ENCODE results near the gene RBM38.
"Not testable (repeated sequence)": the region's sequence is repeated elsewhere in the genome, so short reads cannot be mapped to it uniquely, and the experiment has no call there.

Gene RBM38

GRCh38 chr20:57420571-57421252 lies 29.5 kb downstream of the RBM38 start:
- no peak for DNase-seq

- DNase-seq: no peak
Observed at GRCh38 chr20:57421253-57422220, 30.3 kb downstream of the RBM38 start.

GRCh38 chr20:57422254-57422653 lies 31.1 kb downstream of the RBM38 start:
- DNase-seq: no peak

- no peak for DNase-seq
Observed at GRCh38 chr20:57425150-57426013, 34.2 kb downstream of the RBM38 start.

GRCh38 chr20:57426271-57426689 lies 35.1 kb downstream of the RBM38 start:
- DNase-seq: no peak

- no peak for DNase-seq
Observed at GRCh38 chr20:57426831-57427230, 35.6 kb downstream of the RBM38 start.

- no peak for DNase-seq
Observed at GRCh38 chr20:57428324-57429158, 37.3 kb downstream of the RBM38 start.

- DNase-seq: no peak
Observed at GRCh38 chr20:57429159-57429496, 37.9 kb downstream of the RBM38 start.

GRCh38 chr20:57429580-57430200 lies 38.5 kb downstream of the RBM38 start:
- DNase-seq: no peak

GRCh38 chr20:57430201-57430596 lies 39.0 kb downstream of the RBM38 start:
- not testable (repeated sequence) for DNase-seq

- DNase-seq: no peak
Observed at GRCh38 chr20:57431539-57431835, 40.3 kb downstream of the RBM38 start.

- DNase-seq: no peak
Observed at GRCh38 chr20:57432480-57432861, 41.3 kb downstream of the RBM38 start.

GRCh38 chr20:57432862-57433491 lies 41.8 kb downstream of the RBM38 start:
- peak; percentile 74 for DNase-seq

- DNase-seq: peak; percentile 18
Observed at GRCh38 chr20:57433657-57434389, 42.6 kb downstream of the RBM38 start.

- no peak for DNase-seq
Observed at GRCh38 chr20:57434390-57434700, 43.1 kb downstream of the RBM38 start.

- no peak for DNase-seq
Observed at GRCh38 chr20:57435105-57435497, 43.9 kb downstream of the RBM38 start.

- DNase-seq: peak; percentile 41
Observed at GRCh38 chr20:57435498-57436222, 44.5 kb downstream of the RBM38 start.

- DNase-seq: no peak
Observed at GRCh38 chr20:57436223-57436545, 45.0 kb downstream of the RBM38 start.

GRCh38 chr20:57437267-57437666 lies 46.1 kb downstream of the RBM38 start:
- no peak for DNase-seq

- DNase-seq: no peak
Observed at GRCh38 chr20:57437672-57438330, 46.6 kb downstream of the RBM38 start.

Data from CD4-positive, alpha-beta T cell treated with Interleukin-4 for 4 hours (primary cell).